K562 (cell line): ENCODE results near the gene KRT71. TPM values are rescaled to one million over a fixed set of nuclear protein-coding genes. Genes with fewer than 3 reads are reported as not detected.

Source experiments
- ATAC-seq: fragments of 200-7000 bp; cut with Tn5 transposase; 3 replicates; pipeline ENCODE4 v1.9.1; 2020; ENCODE audit warnings: moderate library complexity
- BruUV-seq: library from RNA; stranded (reverse); fragments of 400-500 nt; replicated peaks from 2 replicates; lab custom pipeline; 2021; lab: Mats Ljungman, UMichigan
- CTCF ChIA-PET: fragments of 300-600 bp; formaldehyde crosslinking; extraction: SDS; loops from one replicate; lab custom pipeline; 2021; ENCODE audit warnings: low intra/inter-chr PET ratio; lab: Yijun Ruan, JAX
- POLR2A ChIA-PET: fragments of 300-600, 350-650 bp; sonication (Branson Sonifier 250); formaldehyde crosslinking; extraction: SDS; loops from one replicate; lab custom pipeline; 2021; ENCODE audit warnings: antibody characterized with exemption, inconsistent platforms; lab: Yijun Ruan, JAX
- DNase-seq, 4 experiments: peaks; one replicate each; pipeline versions ENCODE4 v3.0.0 to v3.0.0-alpha.2; 2011 to 2018; ENCODE audit warnings: low spot score in 3 of 4, mixed read lengths in 3 of 4; ENCODE audit errors: extremely low read depth in 1 of 4
- FAIRE-seq: peaks from 2 replicates; lab custom pipeline; 2011; peaks lifted over from hg19 to GRCh38; lab: Jason Lieb, UNC
- H2AFZ ChIP-seq: 2 replicates; pipeline ENCODE4 v1.6.0; 2011; ENCODE audit warnings: low read depth, low read length, control low read depth, inconsistent platforms
- H3K27ac ChIP-seq: fragments of 200-600 bp; 3 replicates; pipeline ENCODE4 v1.8.0; 2011; ENCODE audit warnings: low read depth, mild to moderate bottlenecking, control low read depth, inconsistent platforms, low read length, moderate library complexity, mixed read lengths; ENCODE audit errors: extremely low read depth
- H3K27me3 ChIP-seq, 2 experiments: fragments of 300-600 bp in 1 of 2; 2 replicates in 1 of 2; 3 replicates in 1 of 2; pipeline versions ENCODE4 v1.6.0 to v1.8.0; 2011; ENCODE audit warnings: inconsistent platforms in 2 of 2, low read length in 2 of 2, mild to moderate bottlenecking in 1 of 2, mixed read lengths in 1 of 2, moderate library complexity in 1 of 2; ENCODE audit not compliant: control insufficient read depth in 2 of 2, insufficient read depth in 2 of 2
- H3K36me3 ChIP-seq: fragments of 300-600 bp; 3 replicates; pipeline ENCODE4 v1.8.0; 2011; ENCODE audit warnings: mild to moderate bottlenecking, low read length, inconsistent platforms; ENCODE audit not compliant: control insufficient read depth, insufficient read depth
- H3K4me1 ChIP-seq, 2 experiments: fragments of 200-600 bp in 1 of 2; replicated peaks in 1 of 2; 2 replicates in 1 of 2; 3 replicates in 1 of 2; pipeline versions ENCODE4 v1.5.1 to v1.8.0; 2011; ENCODE audit warnings: inconsistent platforms in 2 of 2, low read length in 2 of 2, mild to moderate bottlenecking in 1 of 2, mixed read lengths in 1 of 2, moderate library complexity in 1 of 2; ENCODE audit not compliant: control insufficient read depth in 2 of 2, insufficient read depth in 2 of 2
- H3K4me2 ChIP-seq: 2 replicates; pipeline ENCODE4 v1.6.1; 2011; ENCODE audit warnings: low read length, control low read depth, inconsistent platforms, mixed read lengths; ENCODE audit not compliant: insufficient read depth
- H3K4me3 ChIP-seq: fragments of 200-600 bp; sonication (generic), shearing (Covaris generic); 2 replicates; pipeline ENCODE4 v1.5.1; 2016; ENCODE audit warnings: control low read depth, inconsistent platforms
- H3K79me2 ChIP-seq: fragments of 200-600 bp; 3 replicates; pipeline ENCODE4 v1.8.0; 2011; ENCODE audit warnings: low read length, inconsistent platforms; ENCODE audit not compliant: control insufficient read depth, insufficient read depth
- H3K9ac ChIP-seq, 2 experiments: 2 replicates each; pipeline versions ENCODE4 v1.6.0 to v1.6.1; 2011; ENCODE audit warnings: low read depth in 2 of 2, low read length in 2 of 2, control low read depth in 1 of 2, inconsistent platforms in 1 of 2, mild to moderate bottlenecking in 1 of 2, mixed read lengths in 1 of 2; ENCODE audit not compliant: insufficient read depth in 1 of 2
- H3K9me1 ChIP-seq: one replicate; pipeline ENCODE4 v1.6.0; 2011; ENCODE audit warnings: inconsistent platforms, mild to moderate bottlenecking, low read length, moderate library complexity; ENCODE audit not compliant: control insufficient read depth, insufficient read depth
- H3K9me3 ChIP-seq: replicated peaks from 2 replicates; pipeline ENCODE4 v1.5.1; 2011; ENCODE audit warnings: low read depth, low read length, inconsistent platforms; ENCODE audit not compliant: control insufficient read depth, insufficient read depth
- H4K20me1 ChIP-seq: replicated peaks from 2 replicates; pipeline ENCODE4 v1.6.1; 2011; ENCODE audit warnings: low read length, inconsistent platforms, mixed read lengths; ENCODE audit not compliant: control insufficient read depth, insufficient read depth
- CTCF ChIP-seq, 3 experiments: IDR thresholded peaks in 2 of 3; conservative IDR thresholded peaks in 1 of 3; 2 replicates each; pipeline ENCODE4 v1.5.1; 2011 to 2012; ENCODE audit warnings: low read length in 3 of 3, mild to moderate bottlenecking in 3 of 3, control low read depth in 2 of 3, improper control_type of control experiment in 1 of 3, inconsistent platforms in 1 of 3, low read depth in 1 of 3, mixed read lengths in 1 of 3, moderate library complexity in 1 of 3; ENCODE audit not compliant: insufficient read depth in 2 of 3
- DEAF1 ChIP-seq: fragments of 450-650 bp; formaldehyde crosslinking; IDR thresholded peaks from 2 replicates; pipeline ENCODE4 v1.4.0; 2020; ENCODE audit warnings: mild to moderate bottlenecking, moderate library complexity
- ESRRB ChIP-seq: fragments of 250-450 bp; sonication (Bioruptor Pico); IDR thresholded peaks from 2 replicates; pipeline ENCODE4 v1.5.0; 2020; ENCODE audit warnings: mild to moderate bottlenecking, moderate library complexity, borderline replicate concordance
- MYBL2 ChIP-seq, 2 experiments: fragments of 450-650 bp in 1 of 2; sonication (generic) in 1 of 2; formaldehyde crosslinking in 1 of 2; IDR thresholded peaks; 2 replicates each; pipeline versions ENCODE4 v1.6.1 to v1.8.1; 2017 to 2022; ENCODE audit warnings: borderline replicate concordance in 1 of 2, inconsistent platforms in 1 of 2, low read depth in 1 of 2, mild to moderate bottlenecking in 1 of 2, missing genetic modification reagents in 1 of 2, moderate library complexity in 1 of 2
- PHF21A ChIP-seq: fragments of 450-650 bp; IDR thresholded peaks from 2 replicates; pipeline ENCODE4 v1.6.1; 2017; ENCODE audit warnings: low read depth, borderline replicate concordance
- RAD21 ChIP-seq, 2 experiments: fragments of 250-450 bp in 1 of 2; fragments of 450-650 bp in 1 of 2; sonication (Bioruptor Pico) in 1 of 2; formaldehyde crosslinking in 1 of 2; IDR thresholded peaks in 1 of 2; conservative IDR thresholded peaks in 1 of 2; 2 replicates each; pipeline versions ENCODE4 v1.4.0 to v1.8.0; 2020 to 2022; ENCODE audit warnings: mild to moderate bottlenecking in 2 of 2, moderate library complexity in 1 of 2
- SMC3 ChIP-seq: conservative IDR thresholded peaks from 2 replicates; pipeline ENCODE4 v1.6.1; 2011; ENCODE audit warnings: low read depth, low read length, improper control_type of control experiment; ENCODE audit not compliant: insufficient read depth
- WGBS: fragments of 100-300 bp; shearing (Covaris generic); methylation state at CpG from one replicate; pipeline ENCODE4 v1.1.6; 2016; ENCODE audit warnings: low coverage, mixed read lengths; ENCODE audit not compliant: insufficient coverage; ENCODE audit errors: missing lambda C conversion rate; 5-methylcytosine and 5-hydroxymethylcytosine counted together
- in situ Hi-C: fragments of 300-500 bp; cut with MboI; formaldehyde crosslinking; loops from 4 replicates; pipeline ENCODE4 v1.15.0; 2018; ENCODE audit warnings: inconsistent platforms, mixed read lengths
- intact Hi-C: fragments of 100-400 bp; cut with micrococcal nuclease; formaldehyde crosslinking; loops from 2 replicates; pipeline ENCODE4 v1.14.2; 2022
- polyA plus RNA-seq, 8 experiments: library from polyadenylated mRNA; depleted of rRNA in 4 of 8; stranded (reverse) in 5 of 8; unstranded in 3 of 8; fragments of >200 nt; fragmentation: Nextera tagmentation in 2 of 8; fragmentation: Illumina TruSeq in 1 of 8; extraction: Ambion mirVana in 2 of 8; extraction: Trizol in 1 of 8; gene quantifications; 2 replicates each; pipeline versions ENCODE4 v1.2.1 to v1.2.3, GENCODE V29; 2011 to 2014; ENCODE audit warnings: inconsistent platforms in 1 of 8, missing spikeins in 1 of 8
- total RNA-seq, 7 experiments: library from RNA; depleted of rRNA in 6 of 7; stranded (reverse); fragments of >200 nt in 6 of 7; fragmentation: Illumina TruSeq in 2 of 7; extraction: Trizol in 2 of 7; gene quantifications; 2 replicates each; pipeline versions ENCODE4 v1.2.1 to v1.2.3, GENCODE V29; 2011 to 2021; ENCODE audit warnings: low replicate concordance in 1 of 7

The KRT71 gene
- total and polyA plus RNA-seq, 9 of the 15 experiments (the other 6 are each of a cell fraction or from before 2014, with no cell fraction given), result not detected

DNA sequence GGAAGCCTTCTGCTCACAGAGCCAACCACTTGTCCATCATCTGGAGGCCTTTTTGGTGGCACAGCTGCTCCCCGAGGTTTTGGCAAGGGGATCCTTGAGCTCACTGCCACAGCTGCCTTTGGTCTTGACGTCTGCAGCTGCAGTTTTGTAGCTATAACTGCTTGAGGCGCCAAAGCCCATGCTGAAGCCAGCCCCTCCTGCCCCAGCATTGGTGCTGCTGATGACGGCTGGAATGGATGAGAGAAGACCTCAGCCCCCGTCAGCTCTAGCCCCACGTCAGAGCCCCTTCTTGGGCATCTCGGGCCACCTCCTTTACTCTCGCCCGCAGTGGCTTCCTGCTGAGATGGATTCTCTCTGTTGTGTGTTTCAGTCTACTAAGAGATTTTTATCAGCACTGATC lies 33.0 kb upstream of the KRT71 start:
- ChIA-PET POLR2A (interaction anchor here (0.7 to 1.1 kb wide), 4 partner anchors 10 to 294 kb away, joined by 3 to 5 read pairs (median 4); no protein-coding TSS in a partner anchor), CTCF (interaction anchor here (0.6 to 0.9 kb wide), 3 partner anchors 279 to 294 kb away, joined by 3 read pairs; no protein-coding TSS in a partner anchor)
- H3K79me2 ChIP-seq, result no peaks in the 10 kb centered on the region
- ATAC-seq, result 0 out of 3 replicates have a peak, but pooled peaks have one; percentile 42
- H3K4me1 ChIP-seq, result peaks cover 0 to 6% of the 10 kb centered on the region in 2 experiments; a peak in 1 of 5 replicates
- no peaks in the 10 kb centered on the region for H3K36me3 ChIP-seq
- 8% methylated on average over 9 of the region's 9 CpGs for WGBS
- peaks cover 5% of the 10 kb centered on the region; the same call in 1 of the 2 replicates for H4K20me1 ChIP-seq
- no TSS peak for BruUV-seq
- H3K9ac ChIP-seq, result no peak overlapping the region
- intact Hi-C loops, result loop anchor here (5.0 to 10.0 kb wide), 4 partner anchors 76 to 431 kb away; no protein-coding TSS in a partner anchor
- no peak overlapping the region for H2AFZ ChIP-seq
- H3K9me3 ChIP-seq, result no peaks in the 10 kb centered on the region
- in situ Hi-C loops, result loop anchor here (5.0 kb wide), 1 partner anchor 396 kb away; no protein-coding TSS in a partner anchor
- peak; percentile 55 for FAIRE-seq
- no peaks in the 10 kb centered on the region for H3K9me1 ChIP-seq
- H3K27ac ChIP-seq, result no peak overlapping the region
- H3K4me2 ChIP-seq, result no peak overlapping the region
- DNase-seq, result peak in 1 of 4 experiments; percentile 21
- no peak overlapping the region for H3K4me3 ChIP-seq
- H3K27me3 ChIP-seq, result peaks cover 4 to 36% of the 10 kb centered on the region in 2 experiments; a peak in 3 of 5 replicates
- TF ChIP-seq ESRRB (CRISPR knock-in tag), result no peak
- peak; percentile 44 for TF ChIP-seq DEAF1 (CRISPR knock-in tag)
- peak; percentile 12 to 46 (median 18); a peak in 2 of 6 replicates for TF ChIP-seq CTCF (IDR thresholded peaks at IDR 0.05 in 2 of 3, conservative IDR thresholded peaks at IDR 0.05 in 1 of 3; ENCODE audit: insufficient read depth in 2 of 3, low read depth in 1 of 3, low read length in 3 of 3)
- TF ChIP-seq SMC3, result 0 out of 2 replicates have a peak, but pooled peaks have one; percentile 12
- peak; percentile 75 to 80 for TF ChIP-seq RAD21 (CRISPR knock-in tag; conservative IDR thresholded peaks at IDR 0.05 in 1 of 2, IDR thresholded peaks at IDR 0.05 in 1 of 2)
- no peak for TF ChIP-seq PHF21A
- no peak for TF ChIP-seq MYBL2 (IDR thresholded peaks at IDR 0.05; ENCODE audit: low read depth)
- TF ChIP-seq MYBL2 (CRISPR knock-in tag; IDR thresholded peaks at IDR 0.05; ENCODE audit: borderline replicate concordance), result no peak
